SK-N-MC (cell line): ENCODE measurements around the gene CHST9.

Experiments used
- EZH2 ChIP-seq: fragments of 200-600 bp; sonication (generic); IDR thresholded peaks from one replicate; pipeline ENCODE4 v1.6.1; 2017; ENCODE audit warnings: antibody characterized with exemption
- POLR2AphosphoS5 ChIP-seq: IDR thresholded peaks from 2 replicates; pipeline ENCODE4 v1.6.1; 2012; ENCODE audit warnings: mild to moderate bottlenecking, low read depth, low read length, borderline replicate concordance

DNA sequence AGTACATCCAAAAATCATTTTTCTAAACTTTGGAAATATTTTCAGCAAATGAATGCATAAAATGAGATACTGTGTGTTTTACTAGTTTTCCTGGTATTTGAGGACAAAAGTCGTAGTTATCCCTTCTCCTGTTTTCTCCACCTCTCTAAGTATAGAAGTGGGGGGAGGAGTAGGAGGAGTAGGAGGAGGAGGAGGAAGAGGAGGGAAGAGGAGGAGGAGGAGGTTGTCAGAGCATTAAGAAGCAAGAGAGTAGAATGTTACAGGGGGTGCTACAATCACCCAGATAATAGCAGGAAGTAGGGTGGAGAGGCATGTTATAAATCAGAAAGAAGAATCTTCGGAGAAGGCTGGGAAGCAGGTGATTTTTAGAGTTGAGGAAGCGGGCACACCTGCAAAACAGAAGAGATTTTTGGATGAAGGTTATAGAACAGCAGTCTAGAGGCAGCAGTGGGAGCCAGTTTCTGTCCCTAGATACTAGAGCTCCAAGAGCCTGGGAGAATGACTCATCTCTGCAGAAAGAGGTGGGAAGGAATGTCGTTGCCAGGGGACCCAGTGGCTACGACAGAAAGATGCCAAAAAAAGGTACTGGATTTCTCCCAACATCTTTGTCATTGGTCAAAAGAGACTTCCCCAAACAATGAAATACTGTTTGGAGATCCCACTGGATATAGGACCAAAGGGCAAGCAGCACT lies 275.4 kb downstream of the CHST9 start:
- TF ChIP-seq POLR2AphosphoS5 (no peak), EZH2 (no peak)
